Psoas muscle (tissue), 8 donors: ENCODE measurements around the gene SNRPA1. TPM values are rescaled to one million over a fixed set of nuclear protein-coding genes. Genes with fewer than 3 reads are reported as not detected.

ENCODE experiments used
- ATAC-seq, 4 donors: fragments of 200-7000 bp; cut with Tn5 transposase; one replicate each; pipeline ENCODE4 v1.9.1; 2020; ENCODE audit warnings: moderate library complexity in 3 of 4, mild to moderate bottlenecking in 2 of 4
- DNase-seq, 2 donors: peaks; one replicate each; pipeline ENCODE4 v3.0.0-alpha.2; 2020
- H3K27ac ChIP-seq: fragments of 200-600 bp; one replicate; pipeline ENCODE4 v1.8.0; 2022
- H3K27me3 ChIP-seq, 3 donors: fragments of 200-600 bp in 1 of 3; one replicate each; pipeline versions ENCODE4 v1.6.1 to v1.8.0; 2013 to 2022; ENCODE audit warnings: low read length in 2 of 3, mild to moderate bottlenecking in 2 of 3, moderate library complexity in 1 of 3; ENCODE audit not compliant: insufficient read depth in 3 of 3
- H3K36me3 ChIP-seq, 2 donors: fragments of 200-600 bp in 1 of 2; one replicate each; pipeline versions ENCODE4 v1.6.1 to v1.8.0; 2013 to 2022; ENCODE audit warnings: low read depth in 1 of 2, mild to moderate bottlenecking in 1 of 2, moderate library complexity in 1 of 2; ENCODE audit not compliant: insufficient read depth in 1 of 2
- H3K4me1 ChIP-seq: fragments of 200-600 bp; one replicate; pipeline ENCODE4 v1.8.0; 2022
- H3K4me3 ChIP-seq: fragments of 200-600 bp; one replicate; pipeline ENCODE4 v1.8.0; 2022; ENCODE audit warnings: mild to moderate bottlenecking
- H3K9me3 ChIP-seq: fragments of 200-600 bp; one replicate; pipeline ENCODE4 v1.8.0; 2022
- WGBS, 3 donors: extraction: QIAGEN DNeasy Blood & Tissue Kit; methylation state at CpG; one replicate each; pipeline versions ENCODE4 v1.1.6 to v1.1.7; 2013; 5-methylcytosine and 5-hydroxymethylcytosine counted together
- intact Hi-C, 2 donors: fragments of 100-400 bp; cut with DNase I; formaldehyde crosslinking; loops; one replicate each; pipeline versions ENCODE4 v1.11.0 to v1.14.2; 2022
- polyA plus RNA-seq, 3 donors: library from polyadenylated mRNA; stranded (reverse); fragments of 200-250 nt; gene quantifications; one replicate each; pipeline ENCODE4 v1.2.3, GENCODE V29; 2013
- total RNA-seq, 4 donors: library from RNA; stranded (reverse); fragmentation: NEBNext Ultra II Directional in 2 of 4; extraction: Animal tissue kit (Norgen Biotek cat#: 25700) in 2 of 4; gene quantifications; one replicate each; pipeline versions ENCODE4 v1.2.1 to v1.2.4, GENCODE V29; 2021 to 2023
- TF ChIP-seq, protein P1 (sequence below): fragments of 200-600 bp; IDR thresholded peaks from one replicate; pipeline ENCODE4 v1.8.0; 2022; ENCODE audit warnings: antibody characterized with exemption
- donor health status: healthy with polysubstance abuse.
- donor health status: DM: no; HTN: no; CAD: no; lungs with moderate emphysema.
- donor health status: Bipolar disorder and iron deficiency.
- donor health status: healthy.
- donor health status: DM: yes; HTN: yes; CAD: no.
- donor health status: DM: no; HTN: no; CAD: no.
- donor health status: DM: no; HTN: no; CAD: no.
- donor health status: DM: yes; HTN: yes; CAD: no.

The SNRPA1 gene
- total and polyA plus RNA-seq, 7 donors = 14.8 to 126 (median 35.4) TPM

GRCh38 chr15:101262551-101262950 lies 32.5 kb downstream of the SNRPA1 start:
- WGBS, 3 donors = 80 to 89% (median 82%) methylated on average over 4 of the region's 4 CpGs
- H3K4me1 ChIP-seq = no peaks in the 10 kb centered on the region
- H3K4me3 ChIP-seq = no peak overlapping the region
- no peaks in the 10 kb centered on the region for H3K36me3 ChIP-seq
- H3K27me3 ChIP-seq = no peaks in the 10 kb centered on the region
- DNase-seq (no peak), ATAC-seq (no peak)
- TF ChIP-seq, protein P1, sequence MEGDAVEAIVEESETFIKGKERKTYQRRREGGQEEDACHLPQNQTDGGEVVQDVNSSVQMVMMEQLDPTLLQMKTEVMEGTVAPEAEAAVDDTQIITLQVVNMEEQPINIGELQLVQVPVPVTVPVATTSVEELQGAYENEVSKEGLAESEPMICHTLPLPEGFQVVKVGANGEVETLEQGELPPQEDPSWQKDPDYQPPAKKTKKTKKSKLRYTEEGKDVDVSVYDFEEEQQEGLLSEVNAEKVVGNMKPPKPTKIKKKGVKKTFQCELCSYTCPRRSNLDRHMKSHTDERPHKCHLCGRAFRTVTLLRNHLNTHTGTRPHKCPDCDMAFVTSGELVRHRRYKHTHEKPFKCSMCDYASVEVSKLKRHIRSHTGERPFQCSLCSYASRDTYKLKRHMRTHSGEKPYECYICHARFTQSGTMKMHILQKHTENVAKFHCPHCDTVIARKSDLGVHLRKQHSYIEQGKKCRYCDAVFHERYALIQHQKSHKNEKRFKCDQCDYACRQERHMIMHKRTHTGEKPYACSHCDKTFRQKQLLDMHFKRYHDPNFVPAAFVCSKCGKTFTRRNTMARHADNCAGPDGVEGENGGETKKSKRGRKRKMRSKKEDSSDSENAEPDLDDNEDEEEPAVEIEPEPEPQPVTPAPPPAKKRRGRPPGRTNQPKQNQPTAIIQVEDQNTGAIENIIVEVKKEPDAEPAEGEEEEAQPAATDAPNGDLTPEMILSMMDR = no peak
- no peaks in the 10 kb centered on the region for H3K9me3 ChIP-seq
- H3K27ac ChIP-seq = no peak overlapping the region
- intact Hi-C loops = loop anchor here in 1 of 2 donors (10.0 kb wide), 2 partner anchors 348 to 648 kb away; partner anchors contain the start of gene LRRK1

DNA sequence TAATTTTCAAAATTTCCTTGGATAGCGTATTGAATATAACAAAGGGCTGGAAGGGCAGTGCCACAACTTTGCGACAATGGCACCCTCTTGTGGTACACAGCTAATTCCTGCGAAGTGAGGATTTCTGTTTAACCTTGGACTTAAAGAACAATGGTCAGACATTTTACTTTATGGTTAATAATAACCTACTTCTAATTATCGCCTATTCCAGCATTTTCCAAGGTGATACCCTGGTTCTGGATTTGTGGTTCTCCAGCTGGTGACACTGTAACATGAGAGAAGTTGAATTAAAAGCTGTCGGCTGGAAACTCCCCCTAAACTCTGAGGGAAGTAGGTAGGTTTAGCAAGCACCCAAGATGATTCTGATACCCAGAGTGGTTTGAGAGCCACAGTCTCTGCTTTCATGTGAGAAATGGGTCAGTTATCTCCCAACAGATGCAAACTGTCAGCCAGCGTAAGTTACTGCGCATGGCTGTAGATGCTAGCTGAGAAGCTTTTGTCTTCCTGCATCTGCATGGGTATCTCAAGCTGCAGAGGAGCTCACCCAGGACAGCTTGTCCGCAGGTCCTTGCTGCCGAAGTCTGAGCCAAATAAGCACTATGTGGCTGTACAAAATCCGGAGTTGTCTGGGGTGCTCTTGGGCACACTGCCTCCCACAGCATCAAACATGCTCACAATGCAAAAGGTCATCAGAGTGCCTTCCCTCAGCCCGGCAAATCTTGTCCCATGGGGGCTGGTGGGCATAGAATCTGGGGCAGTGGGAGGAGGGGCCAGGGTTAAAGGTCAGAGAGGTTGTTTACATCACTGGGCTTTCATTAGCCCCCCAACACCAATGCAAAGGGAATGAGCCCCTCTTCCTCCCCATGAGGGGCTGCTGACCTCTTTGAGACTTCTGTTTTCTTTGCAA lies 36.6 kb downstream of the SNRPA1 start:
- H3K27ac ChIP-seq = no peak overlapping the region
- H3K9me3 ChIP-seq = no peaks in the 10 kb centered on the region
- TF ChIP-seq, protein P1 = peak; percentile 90
- no peaks in the 10 kb centered on the region for H3K4me1 ChIP-seq
- intact Hi-C loops = loop anchor here (1.0 to 10.0 kb wide), 4 partner anchors 134 to 334 kb away; no protein-coding TSS in a partner anchor
- H3K27me3 ChIP-seq = no peaks in the 10 kb centered on the region
- no peaks in the 10 kb centered on the region for H3K36me3 ChIP-seq
- no peak overlapping the region for H3K4me3 ChIP-seq
- ATAC-seq = peak; percentile 78 to 94 (median 82)
- WGBS, 3 donors = 25 to 31% (median 29%) methylated on average over 11 of the region's 11 CpGs
- DNase-seq = peak in 1 of 2 donors; percentile 48

DNA sequence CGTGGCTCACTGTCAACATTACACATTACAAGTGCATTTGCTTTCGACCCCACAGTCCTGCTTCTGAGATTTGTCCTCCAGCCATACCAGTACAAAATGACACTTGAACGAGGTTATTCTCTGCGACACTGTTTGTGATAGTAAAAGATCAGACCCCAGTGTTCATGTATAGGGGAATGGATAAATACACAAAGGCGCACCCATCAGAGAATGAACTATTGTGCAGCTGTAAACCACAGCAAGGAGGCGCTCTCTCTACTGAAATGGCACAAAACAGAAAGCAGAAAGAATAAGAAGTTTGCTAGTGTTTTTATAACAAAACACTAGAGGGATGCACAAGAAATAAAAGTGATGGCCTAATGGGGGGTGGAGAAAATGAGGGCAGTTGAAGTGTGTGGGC lies 38.3 kb downstream of the SNRPA1 start:
- peaks cover 6% of the 10 kb centered on the region for H3K4me1 ChIP-seq
- TF ChIP-seq, protein P1 = no peak
- 83 to 85% (median 85%) methylated on average over 6 of the region's 6 CpGs for WGBS, 3 donors
- no peak overlapping the region for H3K27ac ChIP-seq
- H3K36me3 ChIP-seq = no peaks in the 10 kb centered on the region
- H3K27me3 ChIP-seq = no peaks in the 10 kb centered on the region
- intact Hi-C loops = loop anchor here (1.0 to 10.0 kb wide), 3 partner anchors 132 to 332 kb away; no protein-coding TSS in a partner anchor
- H3K4me3 ChIP-seq = no peak overlapping the region
- DNase-seq (no peak), ATAC-seq (no peak)
- no peaks in the 10 kb centered on the region for H3K9me3 ChIP-seq

- ATAC-seq (no peak), DNase-seq (no peak)
- Histone ChIP-seq H3K9me3 (no peaks in the 10 kb centered on the region), H3K27me3 (no peaks in the 10 kb centered on the region), H3K36me3 (no peaks in the 10 kb centered on the region), H3K4me3 (no peak overlapping the region), H3K4me1 (peaks cover 6% of the 10 kb centered on the region), H3K27ac (no peak overlapping the region)
- TF ChIP-seq, protein P1 = no peak
- WGBS, 3 donors = 50 to 56% (median 51%) methylated on average over 8 of the region's 8 CpGs
- intact Hi-C loops = loop anchor here (2.0 to 10.0 kb wide), 3 partner anchors 131 to 331 kb away; no protein-coding TSS in a partner anchor
Measured at GRCh38 chr15:101255615-101256241, 39.3 kb downstream of the SNRPA1 start.
